HEK293 (cell line): ENCODE data around the gene DNAJC4.

Source experiments
- CTCF ChIA-PET: fragments of 350-600 bp; formaldehyde crosslinking; extraction: SDS; loops from one replicate; lab custom pipeline; 2021; ENCODE audit warnings: antibody characterized with exemption; lab: Yijun Ruan, JAX
- POLR2A ChIA-PET: fragments of 300-600 bp; formaldehyde crosslinking; extraction: SDS; loops from one replicate; lab custom pipeline; 2020; ENCODE audit warnings: antibody characterized with exemption, inconsistent platforms; lab: Yijun Ruan, JAX
- H3K27ac ChIP-seq: fragments of 200-500 bp; sonication (Bioruptor generic); 2 replicates; pipeline ENCODE4 v1.5.1; 2014; ENCODE audit warnings: low read depth, low read length, control low read depth, inconsistent platforms; ENCODE audit errors: extremely low read depth
- H3K36me3 ChIP-seq, 2 experiments: fragments of 200-500 bp in 1 of 2; sonication (Bioruptor generic) in 1 of 2; 1 replicate in 1 of 2; 2 replicates in 1 of 2; pipeline ENCODE4 v1.5.1; 2014 to 2017; ENCODE audit warnings: inconsistent platforms in 2 of 2, low read length in 2 of 2; ENCODE audit not compliant: control insufficient read depth in 2 of 2, insufficient read depth in 1 of 2
- H3K4me1 ChIP-seq: fragments of 200-500 bp; sonication (Bioruptor generic); 2 replicates; pipeline ENCODE4 v1.5.1; 2014; ENCODE audit warnings: mild to moderate bottlenecking, low read length, inconsistent platforms; ENCODE audit not compliant: control insufficient read depth, insufficient read depth
- H3K4me3 ChIP-seq: 2 replicates; pipeline ENCODE4 v1.5.1; 2011; ENCODE audit warnings: low read depth, mild to moderate bottlenecking, control low read depth, low read length, moderate library complexity
- H3K9me3 ChIP-seq: fragments of 200-500 bp; sonication (Bioruptor generic); 2 replicates; pipeline ENCODE4 v1.5.1; 2014; ENCODE audit warnings: low read depth, low read length, inconsistent platforms; ENCODE audit not compliant: control insufficient read depth, insufficient read depth
- GLIS1 ChIP-seq: fragments of 450-650 bp; formaldehyde crosslinking; IDR thresholded peaks from 2 replicates; pipeline ENCODE4 v1.5.1; 2016; ENCODE audit warnings: missing biosample characterization, missing genetic modification characterization
- GLIS2 ChIP-seq: fragments of 450-650 bp; formaldehyde crosslinking; IDR thresholded peaks from 2 replicates; pipeline ENCODE4 v1.5.1; 2016; ENCODE audit warnings: missing biosample characterization, missing genetic modification characterization
- HOXA7 ChIP-seq: sonication (generic); formaldehyde crosslinking; IDR thresholded peaks from 2 replicates; pipeline ENCODE4 v1.8.1; 2022; ENCODE audit warnings: missing genetic modification reagents, borderline replicate concordance
- YY1 ChIP-seq: fragments of 450-650 bp; formaldehyde crosslinking; IDR thresholded peaks from 2 replicates; pipeline ENCODE4 v1.5.1; 2018; ENCODE audit warnings: missing biosample characterization, missing genetic modification characterization
- YY2 ChIP-seq: fragments of 450-650 bp; formaldehyde crosslinking; IDR thresholded peaks from 2 replicates; pipeline ENCODE4 v1.5.1; 2016; ENCODE audit warnings: missing biosample characterization, missing genetic modification characterization
- ZBTB11 ChIP-seq: fragments of 450-650 bp; formaldehyde crosslinking; conservative IDR thresholded peaks from 2 replicates; pipeline ENCODE4 v1.5.1; 2016; ENCODE audit warnings: low read depth, missing biosample characterization, missing genetic modification characterization
- ZBTB20 ChIP-seq: fragments of 450-650 bp; formaldehyde crosslinking; IDR thresholded peaks from 2 replicates; pipeline ENCODE4 v1.5.1; 2016; ENCODE audit warnings: missing biosample characterization, missing genetic modification characterization
- ZBTB48 ChIP-seq: fragments of 450-650 bp; formaldehyde crosslinking; IDR thresholded peaks from 2 replicates; pipeline ENCODE4 v1.5.1; 2016; ENCODE audit warnings: missing biosample characterization, missing genetic modification characterization
- ZFHX2 ChIP-seq: fragments of 450-650 bp; formaldehyde crosslinking; conservative IDR thresholded peaks from 2 replicates; pipeline ENCODE4 v1.5.1; 2016; ENCODE audit warnings: missing biosample characterization, missing genetic modification characterization
- ZNF202 ChIP-seq: fragments of 450-650 bp; formaldehyde crosslinking; IDR thresholded peaks from 2 replicates; pipeline ENCODE4 v1.5.1; 2016; ENCODE audit warnings: missing biosample characterization, missing genetic modification characterization, borderline replicate concordance
- ZNF214 ChIP-seq: fragments of 450-650 bp; formaldehyde crosslinking; IDR thresholded peaks from 2 replicates; pipeline ENCODE4 v1.5.1; 2017; ENCODE audit warnings: missing biosample characterization, mild to moderate bottlenecking, missing genetic modification characterization, borderline replicate concordance
- ZNF292 ChIP-seq: fragments of 450-650 bp; formaldehyde crosslinking; IDR thresholded peaks from 2 replicates; pipeline ENCODE4 v1.5.1; 2016; ENCODE audit warnings: low read depth, missing biosample characterization, missing genetic modification characterization, borderline replicate concordance
- ZNF302 ChIP-seq: fragments of 450-650 bp; formaldehyde crosslinking; IDR thresholded peaks from 2 replicates; pipeline ENCODE4 v1.5.1; 2016; ENCODE audit warnings: missing biosample characterization, missing genetic modification characterization, low read depth
- ZNF362 ChIP-seq: fragments of 450-650 bp; formaldehyde crosslinking; IDR thresholded peaks from 2 replicates; pipeline ENCODE4 v1.5.1; 2016; ENCODE audit warnings: missing biosample characterization, missing genetic modification characterization
- ZNF449 ChIP-seq: fragments of 450-650 bp; formaldehyde crosslinking; IDR thresholded peaks from 2 replicates; pipeline ENCODE4 v1.5.1; 2017; ENCODE audit warnings: missing biosample characterization, mild to moderate bottlenecking, missing genetic modification characterization, moderate library complexity
- ZNF596 ChIP-seq: fragments of 450-650 bp; IDR thresholded peaks from 2 replicates; pipeline ENCODE4 v1.5.0; 2018; ENCODE audit warnings: missing biosample characterization, mild to moderate bottlenecking, missing genetic modification characterization, moderate library complexity
- ZNF660 ChIP-seq: fragments of 450-650 bp; IDR thresholded peaks from 2 replicates; pipeline ENCODE4 v1.5.1; 2018; ENCODE audit warnings: missing biosample characterization, mild to moderate bottlenecking, missing genetic modification characterization
- ZSCAN18 ChIP-seq: fragments of 450-650 bp; formaldehyde crosslinking; IDR thresholded peaks from 2 replicates; pipeline ENCODE4 v1.5.1; 2016; ENCODE audit warnings: missing biosample characterization, missing genetic modification characterization

Gene DNAJC4

GRCh38 chr11:64230985-64231365, 627 bp downstream of the DNAJC4 start:
- CTCF ChIA-PET: interaction anchor here (0.5 to 1.4 kb wide), 3 partner anchors 14 to 1445 kb away, joined by 3 to 8 read pairs (median 4); no protein-coding TSS in a partner anchor
- Histone ChIP-seq H3K27ac (peak overlapping the region; percentile 42; the same call in 1 of the 2 replicates), H3K9me3 (no peaks in the 10 kb centered on the region), H3K4me3 (peak overlapping the region; percentile 71), H3K4me1 (no peaks in the 10 kb centered on the region), H3K36me3 (peaks cover 0 to 5% of the 10 kb centered on the region in 2 experiments; a peak in 1 of 3 replicates)
- no peak for TF ChIP-seq ZNF362 (tag by site-specific recombination)
- TF ChIP-seq ZFHX2: no peak
- TF ChIP-seq ZBTB20 (tag by site-specific recombination): peak; percentile 93
- 0 out of 2 replicates have a peak, but pooled peaks have one; percentile 20 for TF ChIP-seq ZBTB11 (tag by site-specific recombination)
- 0 out of 2 replicates have a peak, but pooled peaks have one; percentile 2 for TF ChIP-seq GLIS2
- no peak for TF ChIP-seq ZNF596 (tag by site-specific recombination)
- 0 out of 2 replicates have a peak, but pooled peaks have one; percentile 1 for TF ChIP-seq ZNF449
- no peak for TF ChIP-seq ZNF214
- peak; percentile 65 for TF ChIP-seq GLIS1
- POLR2A ChIA-PET: interaction anchor here (0.7 to 3.5 kb wide), 3 partner anchors 10 to 422 kb away, joined by 6 to 8 read pairs (median 8); partner anchors contain the start of genes FKBP2 and STIP1

- POLR2A ChIA-PET: interaction anchor here (0.7 to 3.5 kb wide), 4 partner anchors 10 to 422 kb away, joined by 6 to 18 read pairs (median 8); partner anchors contain the start of genes FKBP2 and STIP1
- H3K27ac ChIP-seq: no peak overlapping the region
- no peak overlapping the region for H3K4me3 ChIP-seq
- no peak for TF ChIP-seq ZNF302 (tag by site-specific recombination)
- no peak for TF ChIP-seq ZSCAN18 (tag by site-specific recombination)
- TF ChIP-seq YY1 (tag by site-specific recombination): no peak
- TF ChIP-seq HOXA7 (CRISPR knock-in tag): no peak
- TF ChIP-seq ZNF202 (tag by site-specific recombination): no peak
- no peak for TF ChIP-seq ZBTB48
- no peak for TF ChIP-seq YY2
- TF ChIP-seq ZNF660: no peak
- TF ChIP-seq ZNF292 (tag by site-specific recombination): no peak
- no peaks in the 10 kb centered on the region for H3K9me3 ChIP-seq
- CTCF ChIA-PET: interaction anchor here (0.5 to 2.3 kb wide), 4 partner anchors 14 to 1445 kb away, joined by 3 to 12 read pairs (median 6); partner anchors contain the start of gene PLCB3
- no peaks in the 10 kb centered on the region for H3K4me1 ChIP-seq
- peaks cover 0 to 8% of the 10 kb centered on the region in 2 experiments; a peak in 1 of 3 replicates for H3K36me3 ChIP-seq
Measured at GRCh38 chr11:64231546-64231945, 1.2 kb downstream of the DNAJC4 start.
